HepG2 (cell line): ENCODE data around the gene BMP6. TPM values are rescaled to one million over a fixed set of nuclear protein-coding genes. Genes with fewer than 3 reads are reported as not detected.

Experiments
- ARID5B ChIP-seq: IDR thresholded peaks from 2 replicates; pipeline ENCODE4 v1.4.0; 2020; ENCODE audit warnings: mild to moderate bottlenecking, missing genetic modification reagents
- CBX2 ChIP-seq, 2 experiments: fragments of 200-600 bp in 1 of 2; sonication (generic); formaldehyde crosslinking in 1 of 2; IDR thresholded peaks; 2 replicates each; pipeline versions ENCODE4 v1.7.0 to v1.8.1; 2018 to 2022; ENCODE audit warnings: low read depth in 2 of 2, low read length in 1 of 2, mild to moderate bottlenecking in 1 of 2, missing genetic modification reagents in 1 of 2
- FOXJ3 ChIP-seq: sonication (generic); formaldehyde crosslinking; IDR thresholded peaks from 2 replicates; pipeline ENCODE4 v1.4.0; 2020; ENCODE audit warnings: missing genetic modification reagents, mild to moderate bottlenecking, borderline replicate concordance
- HBP1 ChIP-seq: IDR thresholded peaks from 2 replicates; pipeline ENCODE4 v1.6.1; 2016; ENCODE audit warnings: low read depth, control low read depth
- KDM2A ChIP-seq: sonication (generic); formaldehyde crosslinking; IDR thresholded peaks from 2 replicates; pipeline ENCODE4 v1.4.0; 2020; ENCODE audit warnings: low read depth, missing genetic modification reagents, borderline replicate concordance
- MEIS1 ChIP-seq: sonication (generic); formaldehyde crosslinking; IDR thresholded peaks from 2 replicates; pipeline ENCODE4 v1.9.0; 2021; ENCODE audit warnings: mild to moderate bottlenecking, missing genetic modification reagents, moderate library complexity, borderline replicate concordance
- NFKBIZ ChIP-seq: IDR thresholded peaks from 2 replicates; pipeline ENCODE4 v1.6.1; 2018; ENCODE audit warnings: missing genetic modification reagents, missing compliant biosample characterization
- PAX8 ChIP-seq: sonication (generic); formaldehyde crosslinking; IDR thresholded peaks from 2 replicates; pipeline ENCODE4 v1.8.0; 2022; ENCODE audit warnings: mild to moderate bottlenecking, missing genetic modification reagents, borderline replicate concordance
- RFXANK ChIP-seq: IDR thresholded peaks from 2 replicates; pipeline ENCODE4 v1.6.1; 2016
- RFXAP ChIP-seq: sonication (generic); formaldehyde crosslinking; IDR thresholded peaks from 2 replicates; pipeline ENCODE4 v1.4.0; 2020; ENCODE audit warnings: missing genetic modification reagents, borderline replicate concordance
- SMYD3 ChIP-seq: sonication (generic); formaldehyde crosslinking; IDR thresholded peaks from 2 replicates; pipeline ENCODE4 v1.8.1; 2023; ENCODE audit warnings: mild to moderate bottlenecking, missing genetic modification reagents
- SRY ChIP-seq: sonication (generic); formaldehyde crosslinking; IDR thresholded peaks from 2 replicates; pipeline ENCODE4 v1.8.0; 2022; ENCODE audit warnings: mild to moderate bottlenecking, missing genetic modification reagents
- TBX3 ChIP-seq: fragments of 450-650 bp; IDR thresholded peaks from 2 replicates; pipeline ENCODE4 v1.6.1; 2017; ENCODE audit warnings: antibody characterized with exemption, mild to moderate bottlenecking, inconsistent platforms, borderline replicate concordance
- TCF12 ChIP-seq, 2 experiments: fragments of 450-650 bp in 1 of 2; sonication (generic) in 1 of 2; formaldehyde crosslinking in 1 of 2; IDR thresholded peaks; 2 replicates each; pipeline versions ENCODE4 v1.6.1 to v1.8.0; 2017 to 2022; ENCODE audit warnings: antibody characterized with exemption in 1 of 2, mild to moderate bottlenecking in 1 of 2, missing genetic modification reagents in 1 of 2, moderate library complexity in 1 of 2
- ZBTB10 ChIP-seq: sonication (generic); formaldehyde crosslinking; IDR thresholded peaks from 2 replicates; pipeline ENCODE4 v1.4.0; 2020; ENCODE audit warnings: missing genetic modification reagents, borderline replicate concordance
- ZMAT3 ChIP-seq: sonication (generic); formaldehyde crosslinking; conservative IDR thresholded peaks from 2 replicates; pipeline ENCODE4 v1.7.0; 2021; ENCODE audit warnings: missing genetic modification reagents
- ZNF704 ChIP-seq: sonication (generic); formaldehyde crosslinking; IDR thresholded peaks from 2 replicates; pipeline ENCODE4 v1.8.1; 2023; ENCODE audit warnings: mild to moderate bottlenecking, inconsistent platforms, moderate library complexity, missing genetic modification reagents, borderline replicate concordance
- ZSCAN25 ChIP-seq: sonication (generic); formaldehyde crosslinking; IDR thresholded peaks from 2 replicates; pipeline ENCODE4 v1.8.0; 2022; ENCODE audit warnings: mild to moderate bottlenecking, missing genetic modification reagents
- ZSCAN9 ChIP-seq: IDR thresholded peaks from 2 replicates; pipeline ENCODE4 v1.6.1; 2016; ENCODE audit warnings: borderline replicate concordance
- polyA plus RNA-seq, 8 experiments: library from polyadenylated mRNA; depleted of rRNA in 3 of 8; stranded (reverse) in 7 of 8; unstranded in 1 of 8; fragments of >200 nt; fragmentation: Illumina TruSeq in 4 of 8; extraction: Trizol in 4 of 8; gene quantifications; 2 replicates each; pipeline versions ENCODE4 v1.2.1 to v1.2.3, GENCODE V29; 2011 to 2016; ENCODE audit warnings: low read depth in 4 of 8, missing spikeins in 1 of 8, mixed read lengths in 1 of 8; ENCODE audit not compliant: insufficient read depth in 1 of 8
- total RNA-seq, 5 experiments: library from RNA; depleted of rRNA; stranded (reverse); fragments of >200 nt; fragmentation: Illumina TruSeq; extraction: Trizol; gene quantifications; 2 replicates each; pipeline ENCODE4 v1.2.3, GENCODE V29; 2016; ENCODE audit warnings: low read depth in 1 of 5

The BMP6 gene
- total and polyA plus RNA-seq, 2 of the 13 experiments (the other 11 are each of a cell fraction or from before 2014, with no cell fraction given) = 0.09 to 0.18 TPM

- TF ChIP-seq NFKBIZ (CRISPR knock-in tag) (no peak), KDM2A (CRISPR knock-in tag) (peak; percentile 89), RFXAP (CRISPR knock-in tag) (0 out of 2 replicates have a peak, but pooled peaks have one; percentile 21), CBX2 (IDR thresholded peaks at IDR 0.05; ENCODE audit: low read depth, low read length) (no peak), CBX2 (CRISPR knock-in tag; IDR thresholded peaks at IDR 0.05; ENCODE audit: low read depth) (no peak), ARID5B (CRISPR knock-in tag) (peak; percentile 49), ZBTB10 (no peak; the same call in 1 of the 2 replicates), SMYD3 (no peak), SRY (CRISPR knock-in tag) (peak; percentile 58; the same call in 1 of the 2 replicates), PAX8 (CRISPR knock-in tag) (no peak), HBP1 (CRISPR knock-in tag) (0 out of 2 replicates have a peak, but pooled peaks have one; percentile 50), ZNF704 (0 out of 2 replicates have a peak, but pooled peaks have one; percentile 67), TCF12 (IDR thresholded peaks at IDR 0.05) (no peak), TCF12 (CRISPR knock-in tag; IDR thresholded peaks at IDR 0.05) (no peak), TBX3 (no peak), ZSCAN9 (0 out of 2 replicates have a peak, but pooled peaks have one; percentile 36), FOXJ3 (CRISPR knock-in tag) (no peak), RFXANK (CRISPR knock-in tag) (no peak), ZMAT3 (CRISPR knock-in tag) (peak; percentile 93), MEIS1 (CRISPR knock-in tag) (no peak), ZSCAN25 (CRISPR knock-in tag) (peak; percentile 60; the same call in 1 of the 2 replicates)
These were observed 184.9 kb downstream of the BMP6 start, which contains the start of gene TXNDC5 (continued) for GRCh38 chr6:7910654-7911344.
